Epithelial cell of alveolus of lung (primary cell): Measurements from ENCODE around the gene MOB3A. TPM values are rescaled to one million over a fixed set of nuclear protein-coding genes. Genes with fewer than 3 reads are reported as not detected.

Source experiments
- total RNA-seq: library from RNA; depleted of rRNA; stranded (reverse); fragments of >200 nt; gene quantifications from 2 replicates; pipeline ENCODE4 v1.2.1, GENCODE V29; 2015

The MOB3A gene
- 27.5 and 36.5 TPM in 2 replicates for total RNA-seq

DNA sequence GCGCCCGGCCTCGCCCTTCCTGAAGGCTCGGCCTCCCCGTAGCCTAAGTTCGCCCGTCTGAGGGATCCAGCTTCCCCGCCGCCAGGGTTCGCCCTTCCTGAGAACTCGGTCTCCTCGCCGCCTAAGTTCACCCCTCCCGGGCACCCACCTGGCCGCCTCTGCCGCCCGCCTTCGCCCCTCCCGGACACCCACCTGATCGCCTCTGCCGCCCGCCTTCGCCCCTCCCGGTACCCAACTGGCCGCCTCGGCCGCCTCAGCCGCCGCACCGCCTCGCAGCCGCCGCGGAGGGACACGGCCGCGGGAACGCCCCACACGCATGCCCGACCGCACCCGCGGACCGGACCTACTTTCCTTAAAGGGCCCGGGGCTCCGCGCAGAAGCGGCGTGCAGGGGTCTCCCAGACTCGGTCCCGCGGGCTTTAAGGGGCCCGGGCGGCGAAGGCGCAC lies at the start of gene MOB3A:
TSS of gene MOB3A (minus strand) at position 293 of the 446 bp plus-strand sequence. CDS start 17,766 bp downstream, outside the sequence.

DNA sequence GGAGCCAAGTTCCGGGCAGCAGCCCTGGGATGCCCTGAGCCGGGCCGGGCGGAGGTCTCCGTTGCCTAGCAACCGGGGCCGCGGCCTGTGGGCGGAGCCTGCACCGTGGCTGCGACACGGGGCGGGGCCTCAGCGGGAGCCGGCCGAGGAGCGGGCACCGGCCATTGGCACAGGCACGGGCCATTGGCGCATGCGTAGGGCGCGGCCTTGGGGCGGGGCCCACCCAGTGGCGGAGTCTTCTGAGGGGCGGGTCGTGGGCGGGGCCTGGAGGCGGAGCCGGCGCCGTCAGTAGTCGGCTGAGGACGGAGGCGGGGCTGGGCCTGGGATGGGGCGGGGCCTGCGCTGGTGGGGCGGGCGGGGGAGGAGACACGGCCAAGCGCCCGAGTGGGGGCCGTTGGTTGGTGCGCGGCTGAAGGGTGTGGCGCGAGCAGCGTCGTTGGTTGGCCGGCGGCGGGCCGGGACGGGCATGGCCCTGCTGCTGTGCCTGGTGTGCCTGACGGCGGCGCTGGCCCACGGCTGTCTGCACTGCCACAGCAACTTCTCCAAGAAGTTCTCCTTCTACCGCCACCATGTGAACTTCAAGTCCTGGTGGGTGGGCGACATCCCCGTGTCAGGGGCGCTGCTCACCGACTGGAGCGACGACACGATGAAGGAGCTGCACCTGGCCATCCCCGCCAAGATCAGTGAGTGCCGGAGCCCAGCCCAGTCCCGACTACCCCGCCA lies 515 bp upstream of the MOB3A start, which contains the start of gene IZUMO4:
TSS of gene IZUMO4 (plus strand) at position 436 of the 723 bp plus-strand sequence. CDS start at position 467, 31 bp downstream.

DNA sequence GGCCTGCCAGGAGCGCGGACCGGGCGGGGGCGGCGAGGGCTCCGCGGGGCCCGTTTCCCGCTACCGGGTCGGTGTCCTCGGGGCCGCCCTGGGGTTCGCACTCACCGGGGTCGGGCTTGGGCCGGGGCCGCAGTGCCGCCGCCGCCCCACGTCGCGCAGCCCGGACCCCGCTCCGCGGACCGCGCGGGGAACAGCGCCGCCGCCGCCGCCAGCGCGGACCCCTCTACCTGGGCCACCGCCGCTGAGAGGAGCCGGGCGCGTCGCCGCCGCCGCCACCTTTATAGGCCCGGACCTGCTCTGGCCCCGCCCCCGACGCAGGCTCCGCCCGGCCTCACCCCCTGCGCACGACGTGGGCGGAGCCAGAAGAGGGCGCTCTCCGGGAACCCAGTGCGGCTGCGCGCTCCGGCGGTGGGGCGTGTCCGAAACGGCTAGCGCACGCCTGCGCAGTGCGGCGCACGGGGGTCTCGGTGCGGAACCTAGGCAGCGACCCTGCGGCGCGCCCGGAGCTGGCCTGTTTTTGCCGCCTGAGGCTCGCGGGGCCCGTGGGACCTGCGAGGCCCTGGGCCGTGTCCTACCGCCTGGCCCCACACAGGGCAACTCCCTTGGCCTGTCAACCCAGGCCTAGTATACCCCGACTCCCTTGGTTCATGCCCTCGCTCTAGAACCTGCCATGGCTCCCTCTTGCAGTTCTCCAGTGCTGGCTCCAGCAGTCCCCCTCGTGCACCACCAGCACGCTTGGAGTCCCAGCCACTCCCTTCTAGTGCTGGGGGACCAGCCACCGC lies 44.9 kb downstream of the MOB3A start, which contains the start of gene MKNK2:
TSS of gene MKNK2 (minus strand) at position 254 of the 782 bp plus-strand sequence. CDS start 393 bp downstream, outside the sequence.

Other genes starting within 250 kb of the MOB3A start
- gene REXO1, start 247.8 kb downstream of the MOB3A start, total RNA-seq, result 14.1 and 17.1 TPM in 2 replicates
- 8.9 and 15.3 TPM in 2 replicates for gene KLF16, start 232.7 kb downstream of the MOB3A start, total RNA-seq
- 107 and 116 TPM in 2 replicates for gene ABHD17A, start 210.8 kb downstream of the MOB3A start, total RNA-seq
- 3.7 and 11.7 TPM in 2 replicates for gene ADAT3, start 190.9 kb downstream of the MOB3A start, total RNA-seq
- 95.2 and 139 TPM in 2 replicates for gene SCAMP4, start 190.9 kb downstream of the MOB3A start, total RNA-seq
- gene CSNK1G2, start 155.2 kb downstream of the MOB3A start, total RNA-seq, result 61.2 and 77.4 TPM in 2 replicates
- 77.4 and 137 TPM in 2 replicates for gene BTBD2, start 80.6 kb downstream of the MOB3A start, total RNA-seq
- 68.7 and 80.6 TPM in 2 replicates for gene MKNK2, start 45.1 kb downstream of the MOB3A start, total RNA-seq
- 0.13 and 2.9 TPM in 2 replicates for gene IZUMO4, start 589 bp upstream of the MOB3A start, total RNA-seq
- gene AP3D1, start 55.2 kb upstream of the MOB3A start, total RNA-seq, result 77.9 and 99.9 TPM in 2 replicates
- 8.0 and 24.8 TPM in 2 replicates for gene DOT1L, start 67.6 kb upstream of the MOB3A start, total RNA-seq
- gene PLEKHJ1, start 140.0 kb upstream of the MOB3A start, total RNA-seq, result 49.7 and 72.8 TPM in 2 replicates
- gene SF3A2, start 140.5 kb upstream of the MOB3A start, total RNA-seq, result 42.5 and 47.8 TPM in 2 replicates
- gene AMH, start 153.0 kb upstream of the MOB3A start, total RNA-seq, result under 0.01 and 2.3 TPM in 2 replicates
- 3.2 TPM in 1 of 2 replicates, not detected in the other for gene JSRP1, start 160.1 kb upstream of the MOB3A start, total RNA-seq
- 0.13 TPM in 1 of 2 replicates, not detected in the other for gene PEAK3, start 185.8 kb upstream of the MOB3A start, total RNA-seq
- not detected in 2 replicates for gene LINGO3, start 211.8 kb upstream of the MOB3A start, total RNA-seq
- 135 and 247 TPM in 2 replicates for gene LSM7, start 232.3 kb upstream of the MOB3A start, total RNA-seq
- 18.7 and 36.3 TPM in 2 replicates for gene SPPL2B, start 232.4 kb upstream of the MOB3A start, total RNA-seq